ENCODE data around the gene SCN9A. TPM values are rescaled to one million over a fixed set of nuclear protein-coding genes. Genes with fewer than 3 reads are reported as not detected.

SCN9A gene
- total and polyA plus RNA-seq, 2 of the 8 experiments (the other 6 are each of a cell fraction or from before 2014, with no cell fraction given) = 1.6 to 6.2 TPM

GRCh38 chr2:166148500-166149400, 227.0 kb downstream of the SCN9A start:
- H3K79me1 ChIP-seq (ENCODE audit: low read depth, low read length) = no peaks in the 10 kb centered on the region
- H2AFZ ChIP-seq (ENCODE audit: low read length) = no peak overlapping the region
- no peak overlapping the region for H2BK12ac ChIP-seq (ENCODE audit: low read depth, low read length)
- H3K4me2 ChIP-seq (ENCODE audit: insufficient read depth in 1 of 2, low read depth in 2 of 2, low read length in 2 of 2) = no peak overlapping the region
- ChIA-PET CTCF (ENCODE audit: partially characterized antibody) (interaction anchor here (0.5 to 1.1 kb wide), 4 partner anchors 21 to 391 kb away, joined by 3 to 4 read pairs (median 3); partner anchors contain the start of gene SCN1A), POLR2A (ENCODE audit: partially characterized antibody) (no interaction called here)
- H2BK120ac ChIP-seq (replicated peaks; ENCODE audit: low read depth, low read length) = no peak overlapping the region
- H3K9me3 ChIP-seq (ENCODE audit: insufficient read depth in 2 of 2, low read depth in 1 of 2, low read length in 1 of 2) = no peaks in the 10 kb centered on the region
- no peak overlapping the region for H3K23ac ChIP-seq (ENCODE audit: insufficient read length)
- H2BK5ac ChIP-seq (ENCODE audit: low read depth, low read length) = no peak overlapping the region
- no peak overlapping the region for H3K27ac ChIP-seq (ENCODE audit: low read depth, low read length)
- DNase-seq (ENCODE audit: low read depth in 1 of 2, low spot score in 2 of 2) = no peak
- H3K4me1 ChIP-seq (replicated peaks in 1 of 4; ENCODE audit: control insufficient read depth in 3 of 4, insufficient read depth in 4 of 4, low read length in 3 of 4) = peaks cover 0 to 4% (median 1%) of the 10 kb centered on the region in 4 experiments; a peak in 3 of 7 replicates
- peak; percentile 1 to 6; a peak in 1 of 4 replicates for TF ChIP-seq RAD21 (IDR thresholded peaks at IDR 0.05 in 1 of 2, conservative IDR thresholded peaks at IDR 0.05 in 1 of 2; ENCODE audit: low read depth in 2 of 2, low read length in 2 of 2)
- TF ChIP-seq POU5F1 (IDR thresholded peaks at IDR 0.05; ENCODE audit: low read depth, low read length) = 0 out of 2 replicates have a peak, but pooled peaks have one; percentile 52
- no peak for TF ChIP-seq SIRT6 (IDR thresholded peaks at IDR 0.05; ENCODE audit: low read length)
- TF ChIP-seq YY1 (IDR thresholded peaks at IDR 0.05; ENCODE audit: low read depth, low read length) = no peak
- TF ChIP-seq NANOG (IDR thresholded peaks at IDR 0.05; ENCODE audit: insufficient read depth, low read depth, low read length, poor library complexity, severe bottlenecking) = no peak
- TF ChIP-seq ZNF274 (IDR thresholded peaks at IDR 0.05; ENCODE audit: borderline replicate concordance, extremely low read depth, low read length) = no peak
- no peak for TF ChIP-seq CTBP2 (IDR thresholded peaks at IDR 0.05; ENCODE audit: borderline replicate concordance, insufficient read depth, insufficient read length, low read length)
- no peak overlapping the region for H3K18ac ChIP-seq (ENCODE audit: extremely low read depth, low read length)
- no peak overlapping the region for H3K56ac ChIP-seq (replicated peaks; ENCODE audit: insufficient read length, low read depth, low read length)
- no peak overlapping the region for H4K8ac ChIP-seq (ENCODE audit: extremely low read depth, insufficient read depth, low read length)
- H3K79me2 ChIP-seq (ENCODE audit: control insufficient read depth in 1 of 2, insufficient read depth in 2 of 2, low read length in 2 of 2) = no peaks in the 10 kb centered on the region
- no peak overlapping the region for H3K9ac ChIP-seq (replicated peaks in 1 of 4; ENCODE audit: extremely low read depth in 1 of 4, low read depth in 3 of 4, low read length in 3 of 4)
- H2BK15ac ChIP-seq (ENCODE audit: low read length) = no peak overlapping the region
- no peak overlapping the region for H3K14ac ChIP-seq (ENCODE audit: insufficient read length)
- H3K4ac ChIP-seq (replicated peaks; ENCODE audit: insufficient read length, low read depth, low read length) = no peak overlapping the region
- no peak overlapping the region for H2BK20ac ChIP-seq (ENCODE audit: low read length)
- no peaks in the 10 kb centered on the region for H3K36me3 ChIP-seq (ENCODE audit: control insufficient read depth in 2 of 4, insufficient read depth in 4 of 4, low read length in 3 of 4)
- no peak overlapping the region for H4K91ac ChIP-seq (replicated peaks; ENCODE audit: insufficient read length, low read length)
- no peaks in the 10 kb centered on the region for H4K20me1 ChIP-seq (replicated peaks in 1 of 2; ENCODE audit: control insufficient read depth in 1 of 2, insufficient read depth in 2 of 2, low read length in 2 of 2)
- H3K27me3 ChIP-seq (replicated peaks in 1 of 4; ENCODE audit: control insufficient read depth in 3 of 4, extremely low read depth in 1 of 4, insufficient read depth in 3 of 4, low read length in 3 of 4) = peaks cover 0 to 2% (median 0%) of the 10 kb centered on the region in 4 experiments; a peak in 1 of 7 replicates
- H3K4me3 ChIP-seq (ENCODE audit: extremely low read depth in 1 of 4, insufficient read depth in 2 of 4, low read depth in 3 of 4, low read length in 4 of 4) = no peak overlapping the region
- 79% methylated on average over 7 of the region's 7 CpGs; no CpG with 5 or more reads in 1 of the 2 experiments for WGBS, 2 experiments (ENCODE audit: extremely low coverage in 1 of 2, insufficient coverage in 1 of 2, insufficient read length in 1 of 2, insufficient replicate concordance in 2 of 2, low coverage in 1 of 2, low lambda C conversion rate in 2 of 2, missing lambda C conversion rate in 1 of 2)
- H4K5ac ChIP-seq (ENCODE audit: insufficient read length, low read depth, low read length) = no peak overlapping the region
- peak; percentile 55 for FAIRE-seq
- no peak overlapping the region for H2AK5ac ChIP-seq (ENCODE audit: low read depth, low read length)
- H3K23me2 ChIP-seq (ENCODE audit: low read depth, low read length) = no peaks in the 10 kb centered on the region

Data from H1 (cell line).